ENCODE measurements around the gene MCM3. TPM values are rescaled to one million over a fixed set of nuclear protein-coding genes. Genes with fewer than 3 reads are reported as not detected.
A peak's percentile ranks its signal among the peaks of the same experiment; 100 is the strongest.

Gene MCM3
- 100 to 1,000 TPM; 168 to 172 TPM for total RNA-seq
- polyA plus RNA-seq (2013, experiment 1 of 2) = 115 TPM
- polyA plus RNA-seq (2013, experiment 2 of 2) = 102 TPM
- long read RNA-seq, experiment 1, transcript MCM3-201 (17 exons, 3,083 nt) = major isoform, 16 of 85 reads
- long read RNA-seq, experiment 1, partial matches to known transcripts = 45 of 85 reads
- long read RNA-seq, experiment 1, other reads (novel, unspliced or antisense) = 24 of 85 reads
- long read RNA-seq, experiment 2, transcript MCM3-201 (17 exons, 3,083 nt) = major isoform, 373 of 463 reads
- long read RNA-seq, experiment 2, transcript MCM3-202 (16 exons, 2,523 nt) = minor isoform, 6 of 463 reads
- long read RNA-seq, experiment 2, partial matches to known transcripts = 38 of 463 reads
- long read RNA-seq, experiment 2, other reads (novel, unspliced or antisense) = 46 of 463 reads
- long read RNA-seq, experiment 3, transcript MCM3-201 (17 exons, 3,083 nt) = major isoform, 1,912 of 2,303 reads
- long read RNA-seq, experiment 3, transcript MCM3-202 (16 exons, 2,523 nt) = minor isoform, 21 of 2,303 reads
- long read RNA-seq, experiment 3, partial matches to known transcripts = 145 of 2,303 reads
- long read RNA-seq, experiment 3, other reads (novel, unspliced or antisense) = 225 of 2,303 reads
- long read RNA-seq, experiment 4, partial matches to known transcripts = 13 of 21 reads
- long read RNA-seq, experiment 4, other reads (novel, unspliced or antisense) = 4 of 21 reads

- H3K36me3 Mint-ChIP-seq (ENCODE audit: low read depth) = peaks cover 35% of the 10 kb centered on the region
- H3K27me3 Mint-ChIP-seq (ENCODE audit: insufficient read depth) = no peaks in the 10 kb centered on the region
- peak within 1 kb of the TSS; percentile 91 for H3K9ac ChIP-seq (ENCODE audit: extremely low read depth, low read length, poor library complexity, severe bottlenecking)
- no peaks in the 10 kb centered on the region for H3K9me3 ChIP-seq (ENCODE audit: control insufficient read depth, low read length)
- peak; percentile 99 for DNase-seq
- peak within 1 kb of the TSS; percentile 79 for H3K27ac ChIP-seq (ENCODE audit: low read depth, low read length)
- peaks cover 7% of the 10 kb centered on the region for H3K4me1 Mint-ChIP-seq
- no peak for TF ChIP-seq CTCF (conservative IDR thresholded peaks at IDR 0.05)
- no peaks in the 10 kb centered on the region for H3K4me1 ChIP-seq (ENCODE audit: control insufficient read depth, insufficient read depth, low read length)
- peak within 1 kb of the TSS; percentile 56 for H3K27ac Mint-ChIP-seq
- no peaks in the 10 kb centered on the region for H3K9me3 Mint-ChIP-seq
- H3K27me3 ChIP-seq (ENCODE audit: control insufficient read depth, insufficient read depth, low read length, poor library complexity, severe bottlenecking) = no peaks in the 10 kb centered on the region
- H3K4me3 ChIP-seq (ENCODE audit: low read length) = peak within 1 kb of the TSS; percentile 92
- peaks cover 33% of the 10 kb centered on the region for H3K36me3 ChIP-seq (ENCODE audit: control insufficient read depth, insufficient read depth, low read length)
- H3K4me3 Mint-ChIP-seq = no peak within 1 kb of the TSS
- 0% methylated on average over 15 to 53 of the region's 53 CpGs for WGBS, 2 experiments (ENCODE audit: insufficient coverage in 1 of 2, insufficient read length in 1 of 2)
These were observed at the start of gene MCM3 for GRCh38 chr6:52284460-52285176. TSS of gene MCM3 (minus strand) at chr6:52284742. CDS start at chr6:52284674, 68 bp downstream.

GRCh38 chr6:52333840-52334200, 49.3 kb upstream of the MCM3 start:
- TF ChIP-seq CTCF (conservative IDR thresholded peaks at IDR 0.05) = no peak
- Histone ChIP-seq H3K9me3 (ENCODE audit: control insufficient read depth, low read length) (no peaks in the 10 kb centered on the region), H3K36me3 (ENCODE audit: control insufficient read depth, insufficient read depth, low read length) (no peaks in the 10 kb centered on the region), H3K27me3 (ENCODE audit: control insufficient read depth, insufficient read depth, low read length, poor library complexity, severe bottlenecking) (no peaks in the 10 kb centered on the region), H3K27ac (ENCODE audit: low read depth, low read length) (no peak overlapping the region), H3K9ac (ENCODE audit: extremely low read depth, low read length, poor library complexity, severe bottlenecking) (no peak overlapping the region), H3K4me1 (ENCODE audit: control insufficient read depth, insufficient read depth, low read length) (peaks cover 7% of the 10 kb centered on the region), H3K4me3 (ENCODE audit: low read length) (no peak overlapping the region)
- no peaks in the 10 kb centered on the region for H3K27me3 Mint-ChIP-seq (ENCODE audit: insufficient read depth)
- H3K36me3 Mint-ChIP-seq (ENCODE audit: low read depth) = no peaks in the 10 kb centered on the region
- no peak for DNase-seq
- WGBS, 2 experiments (ENCODE audit: insufficient coverage in 1 of 2, insufficient read length in 1 of 2) = 71 to 78% methylated on average over 1 of the region's 1 CpG
- H3K4me1 Mint-ChIP-seq = peaks cover 25% of the 10 kb centered on the region
- no peak overlapping the region for H3K27ac Mint-ChIP-seq
- no peak overlapping the region for H3K4me3 Mint-ChIP-seq
- no peaks in the 10 kb centered on the region for H3K9me3 Mint-ChIP-seq

GRCh38 chr6:52331793-52332457, 47.4 kb upstream of the MCM3 start:
- H3K27ac ChIP-seq (ENCODE audit: low read depth, low read length) = no peak overlapping the region
- Mint-ChIP-seq H3K4me3 (no peak overlapping the region), H3K9me3 (peaks cover 6% of the 10 kb centered on the region), H3K36me3 (ENCODE audit: low read depth) (no peaks in the 10 kb centered on the region), H3K27me3 (ENCODE audit: insufficient read depth) (no peaks in the 10 kb centered on the region), H3K4me1 (peaks cover 30% of the 10 kb centered on the region), H3K27ac (no peak overlapping the region)
- peaks cover 7% of the 10 kb centered on the region for H3K4me1 ChIP-seq (ENCODE audit: control insufficient read depth, insufficient read depth, low read length)
- no peak for TF ChIP-seq CTCF (conservative IDR thresholded peaks at IDR 0.05)
- H3K9me3 ChIP-seq (ENCODE audit: control insufficient read depth, low read length) = peaks cover 8% of the 10 kb centered on the region
- no peaks in the 10 kb centered on the region for H3K27me3 ChIP-seq (ENCODE audit: control insufficient read depth, insufficient read depth, low read length, poor library complexity, severe bottlenecking)
- WGBS, 2 experiments (ENCODE audit: insufficient coverage in 1 of 2, insufficient read length in 1 of 2) = 88 to 96% methylated on average over 4 of the region's 4 CpGs
- no peaks in the 10 kb centered on the region for H3K36me3 ChIP-seq (ENCODE audit: control insufficient read depth, insufficient read depth, low read length)
- H3K9ac ChIP-seq (ENCODE audit: extremely low read depth, low read length, poor library complexity, severe bottlenecking) = no peak overlapping the region
- DNase-seq = no peak
- H3K4me3 ChIP-seq (ENCODE audit: low read length) = no peak overlapping the region
